DOHH2 (cell line): ENCODE measurements around the gene PCDHGA11.
A peak's percentile ranks its signal among the peaks of the same experiment; 100 is the strongest.
"Not testable (repeated sequence)": the region's sequence is repeated elsewhere in the genome, so short reads cannot be mapped to it uniquely, and the experiment has no call there.

Source experiments
- H3F3A ChIP-seq: fragments of 200-600 bp; sonication (generic), shearing (Covaris generic); 2 replicates; pipeline ENCODE4 v1.6.0; 2016; ENCODE audit warnings: antibody characterized with exemption, mild to moderate bottlenecking; ENCODE audit not compliant: control insufficient read depth, insufficient read depth
- H3K27ac ChIP-seq: fragments of 200-600 bp; sonication (generic); 2 replicates; pipeline ENCODE4 v1.5.1; 2014; ENCODE audit warnings: low read depth, mild to moderate bottlenecking, low read length, moderate library complexity
- H3K27me3 ChIP-seq: fragments of 200-600 bp; sonication (generic); 2 replicates; pipeline ENCODE4 v1.6.1; 2014; ENCODE audit warnings: mild to moderate bottlenecking, low read length, mixed read lengths; ENCODE audit not compliant: control insufficient read depth
- H3K36me3 ChIP-seq: fragments of 200-600 bp; sonication (generic); 2 replicates; pipeline ENCODE4 v1.6.1; 2014; ENCODE audit warnings: mild to moderate bottlenecking, low read length, moderate library complexity, mixed read lengths; ENCODE audit not compliant: control insufficient read depth
- H3K4me1 ChIP-seq: fragments of 200-600 bp; sonication (generic); 2 replicates; pipeline ENCODE4 v1.6.1; 2014; ENCODE audit warnings: mild to moderate bottlenecking, low read length, mixed read lengths; ENCODE audit not compliant: control insufficient read depth
- H3K4me2 ChIP-seq: fragments of 200-600 bp; sonication (generic); 2 replicates; pipeline ENCODE4 v1.6.0; 2014; ENCODE audit warnings: mild to moderate bottlenecking, low read length, moderate library complexity
- H3K4me3 ChIP-seq: fragments of 200-600 bp; sonication (generic); 2 replicates; pipeline ENCODE4 v1.5.1; 2014; ENCODE audit warnings: mild to moderate bottlenecking, low read length, mixed read lengths
- H3K79me2 ChIP-seq: fragments of 200-600 bp; sonication (generic); 2 replicates; pipeline ENCODE4 v1.6.1; 2014; ENCODE audit warnings: mild to moderate bottlenecking, low read length, mixed read lengths; ENCODE audit not compliant: control insufficient read depth
- H3K9me2 ChIP-seq: fragments of 200-600 bp; sonication (generic); replicated peaks from 2 replicates; pipeline ENCODE4 v1.6.1; 2014; ENCODE audit warnings: mild to moderate bottlenecking, low read length, mixed read lengths; ENCODE audit not compliant: control insufficient read depth
- H3K9me3 ChIP-seq: fragments of 200-600 bp; sonication (generic); 2 replicates; pipeline ENCODE4 v1.6.1; 2014; ENCODE audit warnings: antibody characterized with exemption, low read length, mixed read lengths; ENCODE audit not compliant: control insufficient read depth, insufficient read depth
- H4K20me1 ChIP-seq: fragments of 200-600 bp; sonication (generic); 2 replicates; pipeline ENCODE4 v1.6.0; 2014; ENCODE audit warnings: low read depth, mild to moderate bottlenecking, antibody characterized with exemption, low read length, moderate library complexity; ENCODE audit not compliant: control insufficient read depth, insufficient read depth
- CTCF ChIP-seq: fragments of 200-600 bp; sonication (generic); IDR thresholded peaks from one replicate; pipeline ENCODE4 v1.5.1; 2014; ENCODE audit warnings: antibody characterized with exemption, mild to moderate bottlenecking, low read depth, low read length; ENCODE audit not compliant: poor library complexity, severe bottlenecking
- EZH2phosphoT487 ChIP-seq: fragments of 200-600 bp; sonication (generic); IDR thresholded peaks from 2 replicates; pipeline ENCODE4 v1.6.1; 2017; ENCODE audit warnings: borderline replicate concordance, mild to moderate bottlenecking, antibody characterized with exemption, low read length, moderate library complexity, mixed read lengths

Gene PCDHGA11

GRCh38 chr5:141402553-141403243 lies 18.2 kb upstream of the PCDHGA11 start, which contains the start of gene PCDHGA9:
PCDHGA9 (plus strand) TSS chr5:141402778; CDS start chr5:141402953, 175 bp downstream.
- Histone ChIP-seq H3F3A (no peaks in the 10 kb centered on the region; the same call in 1 of the 2 replicates), H3K9me2 (no peaks in the 10 kb centered on the region), H3K27me3 (no peaks in the 10 kb centered on the region), H3K36me3 (peaks cover 40% of the 10 kb centered on the region), H3K79me2 (peaks cover 16% of the 10 kb centered on the region), H3K9me3 (peaks cover 33% of the 10 kb centered on the region), H3K4me3 (no peak within 1 kb of the TSS), H3K4me1 (no peaks in the 10 kb centered on the region), H3K27ac (no peak within 1 kb of the TSS), H3K4me2 (no peak within 1 kb of the TSS), H4K20me1 (no peaks in the 10 kb centered on the region)
- TF ChIP-seq CTCF (peak; percentile 45), EZH2phosphoT487 (no peak)

- H3K36me3 ChIP-seq: peaks cover 40% of the 10 kb centered on the region
- no peak overlapping the region for H3K4me2 ChIP-seq
- H3K4me1 ChIP-seq: no peaks in the 10 kb centered on the region
- H3K79me2 ChIP-seq: peaks cover 16% of the 10 kb centered on the region
- no peaks in the 10 kb centered on the region for H3K27me3 ChIP-seq
- no peak overlapping the region for H3K27ac ChIP-seq
- no peak for TF ChIP-seq EZH2phosphoT487
- TF ChIP-seq CTCF: no peak
- no peak overlapping the region for H3K4me3 ChIP-seq
- no peaks in the 10 kb centered on the region for H3K9me2 ChIP-seq
- H3K9me3 ChIP-seq: peaks cover 33% of the 10 kb centered on the region
- no peaks in the 10 kb centered on the region for H4K20me1 ChIP-seq
- no peaks in the 10 kb centered on the region; the same call in 1 of the 2 replicates for H3F3A ChIP-seq
Observed at GRCh38 chr5:141403387-141403786, 17.5 kb upstream of the PCDHGA11 start.

GRCh38 chr5:141407790-141408505 lies 12.9 kb upstream of the PCDHGA11 start, which contains the start of gene PCDHGB6:
PCDHGB6 (plus strand) TSS chr5:141408021; CDS start chr5:141408203, 182 bp downstream.
- not testable (repeated sequence) for H3K36me3 ChIP-seq, H3K4me1 ChIP-seq, H3K27me3 ChIP-seq, H3K9me3 ChIP-seq, H3K79me2 ChIP-seq, H3F3A ChIP-seq, H3K4me2 ChIP-seq, H3K27ac ChIP-seq, H3K4me3 ChIP-seq, H4K20me1 ChIP-seq, H3K9me2 ChIP-seq
